GM10266 (cell line): ENCODE results near the gene PHTF1.
"Not testable (repeated sequence)": the region's sequence is repeated elsewhere in the genome, so short reads cannot be mapped to it uniquely, and the experiment has no call there.

Experiments used
- DNase-seq: peaks from one replicate; pipeline ENCODE4 v3.0.0; 2012; ENCODE audit errors: extremely low spot score
- TF ChIP-seq, protein P1 (sequence below): IDR thresholded peaks from 2 replicates; pipeline ENCODE4 v1.5.1; 2012; ENCODE audit warnings: mild to moderate bottlenecking, low read depth; ENCODE audit not compliant: control insufficient read depth, insufficient read depth; ENCODE audit errors: missing control alignments

Gene PHTF1

DNA sequence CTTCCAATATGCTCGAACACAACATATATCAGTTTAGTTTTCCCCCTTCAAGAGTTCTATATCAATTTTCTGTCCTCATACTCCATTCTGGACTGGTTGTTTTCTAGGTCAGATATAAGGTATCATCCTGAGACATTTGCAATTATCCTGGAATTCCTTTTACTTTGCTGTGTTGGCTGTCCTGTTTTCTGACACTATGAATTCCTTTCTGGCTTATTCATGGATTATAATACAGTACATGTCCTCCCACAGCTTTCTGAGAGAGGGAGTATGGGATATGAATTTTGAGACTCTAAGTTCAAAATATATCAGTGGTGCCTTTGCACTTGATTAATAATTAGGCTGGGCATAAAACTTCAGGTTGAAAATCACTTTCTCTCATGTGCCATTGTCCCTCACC lies 11.9 kb downstream of the PHTF1 start:
- TF ChIP-seq, protein P1, sequence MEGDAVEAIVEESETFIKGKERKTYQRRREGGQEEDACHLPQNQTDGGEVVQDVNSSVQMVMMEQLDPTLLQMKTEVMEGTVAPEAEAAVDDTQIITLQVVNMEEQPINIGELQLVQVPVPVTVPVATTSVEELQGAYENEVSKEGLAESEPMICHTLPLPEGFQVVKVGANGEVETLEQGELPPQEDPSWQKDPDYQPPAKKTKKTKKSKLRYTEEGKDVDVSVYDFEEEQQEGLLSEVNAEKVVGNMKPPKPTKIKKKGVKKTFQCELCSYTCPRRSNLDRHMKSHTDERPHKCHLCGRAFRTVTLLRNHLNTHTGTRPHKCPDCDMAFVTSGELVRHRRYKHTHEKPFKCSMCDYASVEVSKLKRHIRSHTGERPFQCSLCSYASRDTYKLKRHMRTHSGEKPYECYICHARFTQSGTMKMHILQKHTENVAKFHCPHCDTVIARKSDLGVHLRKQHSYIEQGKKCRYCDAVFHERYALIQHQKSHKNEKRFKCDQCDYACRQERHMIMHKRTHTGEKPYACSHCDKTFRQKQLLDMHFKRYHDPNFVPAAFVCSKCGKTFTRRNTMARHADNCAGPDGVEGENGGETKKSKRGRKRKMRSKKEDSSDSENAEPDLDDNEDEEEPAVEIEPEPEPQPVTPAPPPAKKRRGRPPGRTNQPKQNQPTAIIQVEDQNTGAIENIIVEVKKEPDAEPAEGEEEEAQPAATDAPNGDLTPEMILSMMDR = no peak
- DNase-seq = no peak

DNA sequence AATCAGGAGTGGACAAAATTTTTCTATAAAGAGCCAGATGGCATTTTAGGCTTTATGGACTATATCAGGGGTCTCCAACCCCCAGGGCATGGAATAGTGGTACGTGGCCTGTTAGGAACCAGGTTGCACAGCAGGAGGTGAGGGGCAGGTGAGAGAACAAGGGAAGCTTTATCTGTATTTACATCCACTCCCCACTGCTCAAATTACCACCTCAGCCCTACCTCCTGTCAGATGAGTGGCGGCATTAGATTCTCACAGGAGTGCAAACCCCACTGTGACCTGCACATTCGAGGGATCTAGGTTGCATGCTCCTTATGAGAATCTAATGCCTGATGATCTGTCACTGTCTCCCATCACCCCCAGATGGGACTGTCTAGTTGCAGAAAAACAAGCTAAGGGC lies 13.9 kb downstream of the PHTF1 start:
- no peak for DNase-seq
- TF ChIP-seq, protein P1 = no peak

DNA sequence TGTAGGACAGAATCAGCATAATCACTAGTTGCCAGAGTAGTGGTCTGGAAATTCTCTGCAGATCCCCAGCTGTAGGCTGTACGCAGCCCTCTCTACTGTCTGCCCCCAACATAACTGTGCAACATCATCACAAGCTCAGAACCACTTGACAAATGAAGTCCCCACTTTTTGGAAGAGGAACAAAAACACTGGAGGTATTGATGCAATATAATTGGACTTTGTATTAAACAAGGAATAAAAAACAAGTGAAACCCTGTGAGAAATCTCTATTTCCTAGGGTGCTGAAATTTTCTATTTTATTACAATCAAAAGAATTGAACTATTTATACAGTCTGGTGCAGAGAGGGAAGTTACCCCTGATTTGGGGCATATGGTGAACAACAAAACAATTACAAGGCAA lies 15.2 kb downstream of the PHTF1 start:
- no peak for DNase-seq
- TF ChIP-seq, protein P1 = no peak

DNA sequence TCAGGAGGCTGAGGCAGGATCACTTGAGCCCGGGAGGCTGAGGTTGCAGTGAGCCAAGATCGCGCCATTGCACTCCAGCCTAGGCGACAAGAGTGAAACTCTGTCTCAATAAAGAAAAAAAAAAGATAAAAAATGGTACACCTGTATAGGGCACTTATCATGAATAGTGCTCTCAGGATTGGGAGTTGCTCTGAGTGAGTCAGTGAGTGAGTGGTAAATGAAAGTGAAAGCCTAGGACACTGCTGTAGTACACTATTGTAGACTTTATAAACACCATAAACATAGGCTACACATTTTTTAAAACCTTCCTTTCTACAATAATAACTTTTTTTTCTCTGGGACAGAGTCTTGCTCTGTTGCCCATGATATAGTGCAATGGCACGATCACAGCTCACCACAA lies 16.8 kb downstream of the PHTF1 start:
- TF ChIP-seq, protein P1 = no peak
- no peak for DNase-seq

DNA sequence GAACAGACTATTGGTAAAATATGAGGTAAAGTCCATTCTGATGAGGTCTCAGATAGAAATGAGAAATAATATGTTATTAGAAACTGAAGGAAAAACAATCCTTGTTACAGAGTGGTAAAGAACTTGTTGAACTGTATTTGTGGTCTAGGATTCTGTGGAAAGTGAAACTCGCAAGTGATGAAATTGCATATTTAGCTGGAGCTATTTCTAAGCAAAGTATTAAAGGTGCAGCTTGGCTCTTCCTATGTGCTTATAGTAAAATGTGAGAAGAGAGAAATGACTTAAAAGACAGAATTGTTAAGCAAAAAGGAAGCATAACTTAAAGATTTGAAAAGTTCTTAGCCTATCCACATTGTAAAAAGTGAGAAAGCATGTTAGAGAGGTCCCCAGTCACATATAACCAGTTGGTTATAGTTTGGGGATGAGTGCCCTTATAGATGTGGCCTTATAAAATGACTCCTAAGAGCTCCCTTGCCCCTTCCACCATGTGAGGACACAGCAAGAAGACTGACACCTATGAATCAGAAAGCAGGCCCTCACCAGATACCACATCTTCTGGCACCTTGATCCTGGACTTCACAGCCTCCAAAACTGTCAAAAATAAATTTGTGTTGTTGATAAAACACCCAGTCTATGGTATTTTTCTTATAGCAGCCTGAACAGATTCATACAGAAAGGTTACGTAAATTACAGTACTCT lies 24.8 kb downstream of the PHTF1 start:
- DNase-seq = no peak
- TF ChIP-seq, protein P1 = no peak

DNA sequence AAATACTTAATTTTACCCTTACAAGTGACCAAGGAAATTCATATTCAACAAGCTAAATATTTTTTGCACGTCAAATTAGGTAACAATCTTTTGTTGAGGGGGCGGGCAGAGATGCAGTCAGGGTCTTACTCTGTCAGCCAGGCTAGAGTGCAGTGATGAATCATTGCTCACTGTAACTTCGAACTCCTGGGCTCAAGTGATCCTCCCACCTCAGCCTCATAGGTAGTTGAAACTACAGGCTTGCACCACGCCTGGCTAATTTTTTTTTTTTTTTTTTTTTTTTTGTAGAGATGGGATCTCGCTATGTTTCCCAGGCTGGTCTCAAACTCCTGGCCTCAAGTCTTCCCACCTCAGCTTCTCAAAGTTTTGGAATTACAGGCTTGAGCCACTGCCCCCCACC lies 26.5 kb downstream of the PHTF1 start:
- DNase-seq = no peak
- TF ChIP-seq, protein P1 = no peak

DNA sequence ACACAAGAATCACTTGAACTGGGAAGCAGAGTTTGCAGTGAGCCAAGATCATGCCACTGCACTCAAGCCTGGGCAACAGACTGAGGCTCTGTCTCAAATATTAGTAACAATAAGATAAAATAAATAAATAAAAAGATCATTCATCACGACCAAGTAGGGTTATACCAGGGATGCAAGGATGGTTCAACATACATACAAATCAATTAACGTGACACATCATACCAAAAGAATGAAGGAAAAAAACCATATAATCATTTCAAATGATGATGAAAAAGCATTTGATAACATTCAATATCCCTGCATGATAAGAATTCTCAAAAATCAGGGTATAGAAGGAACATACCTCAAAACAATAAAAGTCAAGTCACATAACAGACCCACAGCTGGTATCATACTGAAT lies 38.3 kb downstream of the PHTF1 start:
- DNase-seq = no peak
- TF ChIP-seq, protein P1 = no peak

DNA sequence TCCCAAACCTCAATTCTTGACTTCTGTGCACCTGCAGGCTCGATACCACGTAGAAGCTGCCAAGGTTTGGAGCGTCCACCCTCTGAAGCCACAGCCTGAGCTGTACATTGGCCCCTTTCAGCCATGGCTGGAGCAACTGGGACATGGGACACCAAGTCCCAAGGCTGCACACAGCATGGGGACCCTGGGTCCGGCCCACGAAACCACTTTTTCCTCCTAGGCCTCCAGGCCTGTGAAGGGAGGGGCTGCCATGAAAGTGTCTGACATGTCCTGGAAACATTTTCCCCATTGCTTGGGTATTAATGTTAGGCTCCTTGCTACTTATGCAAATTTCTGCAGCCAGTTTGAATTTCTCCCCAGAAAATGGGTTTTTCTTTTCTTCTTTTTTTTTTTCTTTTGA lies 40.7 kb downstream of the PHTF1 start:
- DNase-seq = not testable (repeated sequence)

DNA sequence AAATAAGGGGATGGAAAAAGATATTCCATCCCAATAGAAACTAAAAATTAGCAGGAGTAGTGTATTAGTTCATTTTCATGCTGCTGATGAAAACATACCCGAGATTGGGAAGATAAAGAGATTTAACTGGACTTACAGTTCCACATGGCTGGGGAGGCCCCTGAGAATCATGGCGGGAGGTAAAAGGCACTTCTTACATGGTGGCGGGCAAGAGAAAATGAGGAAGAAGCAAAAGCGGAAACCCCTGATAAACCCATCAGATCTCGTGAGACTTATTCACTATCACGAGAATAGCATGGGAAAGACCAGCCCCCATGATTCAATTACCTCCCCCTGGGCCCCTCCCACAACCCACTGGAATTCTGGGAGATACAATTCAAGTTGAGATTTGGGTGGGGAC lies 41.8 kb downstream of the PHTF1 start:
- not testable (repeated sequence) for DNase-seq
